Measurements from ENCODE around the gene LRBA.

LRBA gene

GRCh38 chr4:150367326-150367725 lies 647.8 kb downstream of the LRBA start:
- no peak for DNase-seq (ENCODE audit: low spot score)

- peak; percentile 5 for DNase-seq (ENCODE audit: low spot score)
These were observed 648.5 kb downstream of the LRBA start for GRCh38 chr4:150366487-150366999.

DNA sequence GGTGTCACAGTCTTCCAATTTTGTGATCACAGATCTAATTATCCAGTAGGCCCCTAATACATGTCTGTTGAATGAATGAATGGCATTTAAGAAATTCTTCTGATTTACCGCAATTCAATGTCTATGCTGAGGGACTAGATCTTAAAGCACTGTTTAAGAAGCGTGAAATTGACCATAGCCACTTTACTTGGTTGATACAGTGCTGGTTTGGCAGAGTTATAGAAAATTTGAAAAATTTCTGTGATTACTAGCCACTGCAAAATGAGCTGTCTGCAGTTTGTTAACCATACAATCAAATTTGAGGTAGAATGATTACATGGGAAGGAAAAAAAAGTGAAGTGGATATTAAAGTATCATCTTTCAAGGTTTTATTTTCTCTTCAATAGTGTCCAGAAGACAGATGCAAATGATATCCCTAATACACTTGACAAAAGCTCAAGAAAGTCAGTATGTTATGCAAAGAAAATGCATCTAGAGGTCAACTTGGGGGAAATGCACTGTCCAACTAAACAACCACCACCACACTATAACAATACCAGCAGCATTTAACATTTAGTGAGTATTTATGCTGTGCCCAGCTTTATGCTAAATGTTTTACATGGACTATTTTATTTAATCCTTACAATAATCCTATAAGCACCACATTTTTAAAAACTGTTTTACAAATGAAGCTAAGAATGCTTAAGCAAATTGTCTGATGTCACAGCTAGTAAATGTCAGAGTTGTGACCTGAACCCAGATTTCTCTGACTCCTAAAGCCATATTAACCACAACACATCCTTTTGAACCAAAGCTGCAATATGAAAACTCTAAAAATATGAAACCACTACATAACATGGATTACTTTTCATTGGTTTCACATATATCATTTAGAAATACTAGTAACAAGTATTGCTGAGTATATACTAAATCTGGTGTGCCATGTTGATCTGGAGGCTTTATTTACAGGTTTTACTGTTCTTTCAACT lies 651.1 kb downstream of the LRBA start:
- DNase-seq (ENCODE audit: low spot score): no peak

DNA sequence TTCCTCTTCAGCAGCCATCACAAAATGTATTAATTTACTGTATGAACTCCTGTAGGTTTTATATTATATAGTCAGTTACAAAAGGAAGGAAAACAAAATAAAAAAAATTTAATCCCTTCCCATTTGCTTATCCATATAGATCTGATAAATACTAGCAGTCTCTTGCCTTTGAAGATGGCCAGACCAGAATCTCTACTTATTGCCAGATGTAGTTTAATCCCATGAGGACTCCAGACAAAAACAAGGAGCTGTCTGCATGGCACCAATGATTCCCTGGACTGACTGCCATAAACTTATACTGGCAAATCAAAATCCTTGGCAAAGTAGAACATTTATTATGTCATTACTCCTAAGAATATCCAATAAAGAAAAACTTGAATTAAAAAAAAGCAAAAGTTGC lies 656.4 kb downstream of the LRBA start:
- no peak for DNase-seq (ENCODE audit: low spot score)

GRCh38 chr4:150357829-150358228 lies 657.3 kb downstream of the LRBA start:
- no peak for DNase-seq (ENCODE audit: low spot score)

DNA sequence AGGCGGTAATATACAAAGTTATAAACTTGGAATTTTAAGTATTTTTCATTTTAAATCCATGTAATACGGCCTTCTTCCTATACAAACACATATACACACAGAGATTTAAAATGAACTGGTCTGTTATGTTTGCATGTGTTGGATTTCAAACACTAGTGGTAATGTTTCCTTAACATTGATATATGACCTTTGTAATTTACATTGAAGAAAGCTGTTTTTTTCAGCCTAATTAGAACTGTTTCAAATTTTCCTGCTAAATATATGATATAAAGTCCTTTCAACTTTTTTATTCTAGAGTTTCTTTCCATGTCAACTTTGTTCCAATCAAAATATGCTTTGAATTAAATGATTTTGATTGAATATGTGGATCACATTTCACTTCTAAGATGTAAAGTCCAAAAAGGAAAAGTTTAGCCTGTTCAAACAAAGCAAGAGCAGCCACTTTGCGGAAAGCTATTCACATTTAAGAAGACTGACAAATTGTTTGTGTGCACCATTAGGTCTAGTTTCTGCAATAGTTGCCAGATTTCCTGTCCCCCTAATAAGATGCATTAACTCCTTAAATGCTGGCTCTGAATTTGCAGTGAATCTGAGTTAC lies 659.1 kb downstream of the LRBA start:
- no peak for DNase-seq (ENCODE audit: low spot score)

GRCh38 chr4:150355418-150355817 lies 659.7 kb downstream of the LRBA start:
- no peak for DNase-seq (ENCODE audit: low spot score)

DNA sequence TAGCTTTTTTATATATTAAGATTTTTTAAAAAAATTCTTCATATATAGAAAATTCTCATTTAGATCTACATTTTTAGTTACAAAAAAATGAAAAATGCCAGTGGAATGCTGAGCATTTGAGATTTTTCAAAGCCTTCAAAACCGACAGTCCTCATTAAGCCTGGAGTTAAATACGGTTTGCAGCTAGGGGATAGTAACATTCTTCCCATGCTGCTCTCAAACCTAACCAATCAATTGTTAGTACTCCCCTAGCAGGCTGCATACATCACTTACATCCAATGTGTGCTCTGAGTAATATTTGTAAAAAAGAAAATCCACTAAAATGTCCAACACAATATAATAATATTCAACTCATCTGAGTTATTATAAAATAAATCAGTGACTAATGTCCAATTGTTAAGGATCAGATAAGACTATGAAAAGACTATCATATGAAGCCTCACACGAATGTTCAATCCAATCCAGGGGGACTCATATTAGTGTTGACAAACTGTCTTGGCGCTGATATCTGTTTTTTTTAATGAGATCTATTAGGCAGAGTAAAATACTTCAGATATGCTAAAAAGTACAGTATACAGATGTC lies 660.8 kb downstream of the LRBA start:
- DNase-seq (ENCODE audit: low spot score): no peak

- DNase-seq (ENCODE audit: low spot score): no peak
These were observed 667.0 kb downstream of the LRBA start for GRCh38 chr4:150348079-150348478.

DNA sequence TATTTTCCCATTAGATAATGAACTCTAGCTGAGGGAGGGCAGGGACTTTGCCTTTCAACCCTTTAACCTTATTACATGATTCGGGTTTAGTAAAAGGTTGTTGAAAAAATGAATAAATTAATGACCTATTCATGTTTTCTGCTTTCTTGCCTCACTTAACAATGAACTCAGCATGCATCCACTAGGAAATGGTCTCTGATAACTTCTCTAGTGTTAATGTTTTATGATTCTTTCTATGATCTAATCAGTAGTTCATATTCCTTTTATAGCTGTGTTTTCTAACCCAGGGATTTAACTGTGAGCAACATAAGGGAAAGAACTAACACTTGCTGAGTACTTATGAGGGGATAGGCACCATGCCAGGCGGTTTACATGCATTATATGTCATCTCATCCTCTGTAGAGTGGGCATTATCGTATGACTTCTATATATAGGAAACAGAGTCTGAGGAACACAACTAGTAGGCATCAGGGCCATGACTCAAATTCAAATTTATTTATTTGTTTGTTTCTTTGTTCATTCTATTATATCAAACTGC lies 669.8 kb downstream of the LRBA start:
- DNase-seq (ENCODE audit: low spot score): no peak

- DNase-seq (ENCODE audit: low spot score): no peak
These were observed 671.3 kb downstream of the LRBA start for GRCh38 chr4:150343796-150344195.

DNA sequence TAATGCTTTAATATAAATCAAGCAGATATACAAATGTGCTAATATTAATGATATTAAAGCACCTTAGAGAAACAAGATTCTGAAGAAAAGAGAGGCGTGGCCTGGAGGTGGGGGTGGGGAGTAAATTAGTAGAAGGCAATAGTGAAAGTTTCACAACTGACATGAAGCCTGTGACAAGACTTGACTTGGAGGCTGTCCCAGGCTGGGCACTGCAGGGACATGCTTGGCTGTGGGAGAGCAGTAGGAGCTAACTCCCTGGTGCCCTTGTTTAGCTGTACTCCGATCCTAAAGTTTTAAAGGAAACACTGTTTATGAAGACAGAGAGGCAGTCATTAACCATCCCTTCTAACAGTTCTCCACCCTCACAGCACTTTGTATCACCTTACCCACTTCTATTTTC lies 672.1 kb downstream of the LRBA start:
- DNase-seq (ENCODE audit: low spot score): peak; percentile 4

GRCh38 chr4:150337734-150338133 lies 677.4 kb downstream of the LRBA start:
- no peak for DNase-seq (ENCODE audit: low spot score)

GRCh38 chr4:150336676-150337412 lies 678.2 kb downstream of the LRBA start:
- DNase-seq (ENCODE audit: low spot score): no peak

- no peak for DNase-seq (ENCODE audit: low spot score)
These were observed 682.1 kb downstream of the LRBA start for GRCh38 chr4:150332961-150333360.

GRCh38 chr4:150332086-150332485 lies 683.0 kb downstream of the LRBA start:
- no peak for DNase-seq (ENCODE audit: low spot score)

DNA sequence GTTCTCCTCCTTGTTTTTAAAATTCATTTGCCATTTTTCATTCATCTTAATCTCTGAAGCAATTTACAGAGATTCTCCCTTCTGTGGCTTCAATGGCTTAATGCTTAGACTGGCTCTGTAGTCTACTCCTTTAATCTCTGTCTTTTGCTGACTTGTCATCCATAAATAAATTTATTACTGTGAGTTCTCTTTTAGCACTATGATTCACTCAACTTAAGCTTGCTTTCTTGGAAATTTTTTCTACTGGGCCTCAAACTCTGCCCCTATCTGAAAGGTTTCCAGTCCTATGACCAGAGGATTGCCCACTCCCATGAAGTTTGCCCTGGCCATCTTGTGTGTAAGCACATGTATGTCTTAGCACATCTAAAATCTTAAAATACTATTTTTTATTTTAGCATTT lies 685.7 kb downstream of the LRBA start:
- no peak for DNase-seq (ENCODE audit: low spot score)

DNA sequence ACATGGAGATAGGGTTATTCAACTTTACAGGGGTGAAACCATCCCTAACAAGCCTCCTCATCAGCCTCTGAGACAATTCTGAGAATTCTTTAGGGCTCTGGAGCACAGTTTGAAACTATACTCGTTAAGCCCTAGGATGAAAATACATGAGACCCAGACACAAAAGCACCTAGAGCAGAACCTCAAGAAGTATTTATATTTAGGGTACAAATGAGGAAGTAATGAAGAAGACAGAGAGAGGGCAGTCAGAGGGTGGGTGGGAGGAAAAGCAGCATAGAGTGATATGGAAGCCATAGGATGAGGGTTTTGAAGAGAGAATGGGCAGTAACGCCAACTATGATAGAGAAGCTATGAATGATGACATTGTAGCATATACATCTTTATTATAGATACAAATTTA lies 686.6 kb downstream of the LRBA start:
- DNase-seq (ENCODE audit: low spot score): no peak

GRCh38 chr4:150327262-150327780 lies 687.8 kb downstream of the LRBA start:
- DNase-seq (ENCODE audit: low spot score): no peak

- no peak for DNase-seq (ENCODE audit: low spot score)
These were observed 689.2 kb downstream of the LRBA start for GRCh38 chr4:150325872-150326271.
